ENCODE measurements around the gene DCLK2.

DCLK2 gene

DNA sequence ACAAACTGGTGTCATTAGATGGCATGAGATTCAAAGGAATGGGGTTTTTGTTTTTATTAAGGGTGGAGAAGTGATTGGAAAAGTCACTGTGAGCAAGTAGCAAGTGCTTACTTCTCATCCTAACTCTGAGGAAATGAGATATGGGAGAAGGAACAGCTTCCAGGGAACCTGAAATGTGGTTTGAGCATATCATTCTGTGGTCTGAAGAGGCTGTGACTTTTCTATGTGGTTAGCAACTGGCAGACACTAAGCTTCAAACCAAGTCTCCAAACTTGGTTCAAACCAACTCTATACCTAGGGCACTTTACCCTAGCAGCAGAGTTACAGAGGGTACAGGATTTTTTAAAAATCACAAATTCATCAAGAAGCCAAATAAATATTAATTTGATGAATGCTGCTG is 58.2 kb downstream of the DCLK2 start:
- no peaks in the 10 kb centered on the region for H3K9me3 ChIP-seq (ENCODE audit: control insufficient read depth, insufficient read depth, low read depth, low read length)
- H3K36me3 ChIP-seq (ENCODE audit: control insufficient read depth in 2 of 2, insufficient read depth in 1 of 2, low read length in 2 of 2): no peaks in the 10 kb centered on the region
- H3K27ac ChIP-seq (ENCODE audit: extremely low read depth, low read depth, low read length): no peak overlapping the region
- H3K4me1 ChIP-seq (ENCODE audit: control insufficient read depth, insufficient read depth, low read length): no peaks in the 10 kb centered on the region; the same call in 1 of the 2 replicates
- CTCF ChIA-PET: interaction anchor here (0.5 to 1.4 kb wide), 2 partner anchors 9 to 626 kb away, joined by 3 to 4 read pairs; no protein-coding TSS in a partner anchor
- TF ChIP-seq YY2 (tag by site-specific recombination; IDR thresholded peaks at IDR 0.05) (no peak), ZNF621 (tag by site-specific recombination; IDR thresholded peaks at IDR 0.05) (no peak), ZBTB8A (tag by site-specific recombination; IDR thresholded peaks at IDR 0.05) (no peak), ZNF571 (tag by site-specific recombination; IDR thresholded peaks at IDR 0.05) (no peak), OSR2 (tag by site-specific recombination; IDR thresholded peaks at IDR 0.05) (no peak), ZNF175 (tag by site-specific recombination; IDR thresholded peaks at IDR 0.05) (no peak)
- TF ChIP-seq, protein P1, sequence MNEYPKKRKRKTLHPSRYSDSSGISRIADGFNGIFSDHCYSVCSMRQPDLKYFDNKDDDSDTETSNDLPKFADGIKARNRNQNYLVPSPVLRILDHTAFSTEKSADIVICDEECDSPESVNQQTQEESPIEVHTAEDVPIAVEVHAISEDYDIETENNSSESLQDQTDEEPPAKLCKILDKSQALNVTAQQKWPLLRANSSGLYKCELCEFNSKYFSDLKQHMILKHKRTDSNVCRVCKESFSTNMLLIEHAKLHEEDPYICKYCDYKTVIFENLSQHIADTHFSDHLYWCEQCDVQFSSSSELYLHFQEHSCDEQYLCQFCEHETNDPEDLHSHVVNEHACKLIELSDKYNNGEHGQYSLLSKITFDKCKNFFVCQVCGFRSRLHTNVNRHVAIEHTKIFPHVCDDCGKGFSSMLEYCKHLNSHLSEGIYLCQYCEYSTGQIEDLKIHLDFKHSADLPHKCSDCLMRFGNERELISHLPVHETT (tag by site-specific recombination; IDR thresholded peaks at IDR 0.05): no peak
- H3K4me3 ChIP-seq (ENCODE audit: low read depth, low read length): no peak overlapping the region
- POLR2A ChIA-PET: no interaction called here

DNA sequence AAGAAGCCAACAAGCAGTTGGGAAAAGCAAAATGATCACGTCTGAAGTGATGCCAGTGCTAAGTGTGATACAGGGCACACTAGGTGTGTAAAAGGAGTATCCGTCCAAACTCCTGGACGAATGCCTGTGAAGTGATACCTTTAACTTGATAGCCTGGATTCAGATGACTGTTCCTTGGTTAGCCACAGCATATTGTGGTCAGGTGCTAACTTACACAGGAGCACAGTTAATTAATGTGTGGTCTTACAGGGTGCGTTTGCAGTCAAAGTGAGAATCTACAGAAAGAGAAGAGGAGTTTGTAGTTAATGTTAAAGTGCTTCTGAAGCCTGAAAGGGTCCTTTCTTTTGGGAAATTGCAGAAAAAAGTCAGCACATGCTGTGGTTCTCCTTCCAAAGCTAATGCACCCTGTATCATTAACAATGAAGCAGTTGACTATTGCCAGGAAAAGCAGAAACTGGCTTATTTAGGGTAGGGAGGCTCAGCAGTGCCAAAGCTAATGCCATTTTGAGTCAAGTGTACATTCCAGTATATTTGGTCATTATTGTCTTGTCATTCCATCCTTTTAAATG is 61.1 kb downstream of the DCLK2 start:
- Histone ChIP-seq H3K4me3 (ENCODE audit: low read depth, low read length) (no peak overlapping the region), H3K27ac (ENCODE audit: extremely low read depth, low read depth, low read length) (no peak overlapping the region), H3K9me3 (ENCODE audit: control insufficient read depth, insufficient read depth, low read depth, low read length) (no peaks in the 10 kb centered on the region), H3K4me1 (ENCODE audit: control insufficient read depth, insufficient read depth, low read length) (no peaks in the 10 kb centered on the region; the same call in 1 of the 2 replicates), H3K36me3 (ENCODE audit: control insufficient read depth in 2 of 2, insufficient read depth in 1 of 2, low read length in 2 of 2) (no peaks in the 10 kb centered on the region)
- TF ChIP-seq YY1 (tag by site-specific recombination; IDR thresholded peaks at IDR 0.05): no peak
- TF ChIP-seq ZXDB (tag by site-specific recombination; IDR thresholded peaks at IDR 0.05): no peak
- TF ChIP-seq ZNF776 (tag by site-specific recombination; IDR thresholded peaks at IDR 0.05; ENCODE audit: borderline replicate concordance): no peak
- TF ChIP-seq, protein P2, sequence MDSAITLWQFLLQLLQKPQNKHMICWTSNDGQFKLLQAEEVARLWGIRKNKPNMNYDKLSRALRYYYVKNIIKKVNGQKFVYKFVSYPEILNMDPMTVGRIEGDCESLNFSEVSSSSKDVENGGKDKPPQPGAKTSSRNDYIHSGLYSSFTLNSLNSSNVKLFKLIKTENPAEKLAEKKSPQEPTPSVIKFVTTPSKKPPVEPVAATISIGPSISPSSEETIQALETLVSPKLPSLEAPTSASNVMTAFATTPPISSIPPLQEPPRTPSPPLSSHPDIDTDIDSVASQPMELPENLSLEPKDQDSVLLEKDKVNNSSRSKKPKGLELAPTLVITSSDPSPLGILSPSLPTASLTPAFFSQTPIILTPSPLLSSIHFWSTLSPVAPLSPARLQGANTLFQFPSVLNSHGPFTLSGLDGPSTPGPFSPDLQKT (IDR thresholded peaks at IDR 0.05; ENCODE audit: borderline replicate concordance, low read depth, low read length): no peak
- TF ChIP-seq ZNF311 (tag by site-specific recombination; IDR thresholded peaks at IDR 0.05; ENCODE audit: borderline replicate concordance): no peak
- no peak for TF ChIP-seq SP2 (tag by site-specific recombination; IDR thresholded peaks at IDR 0.05)
- POLR2A ChIA-PET: no interaction called here
- CTCF ChIA-PET: no interaction called here

DNA sequence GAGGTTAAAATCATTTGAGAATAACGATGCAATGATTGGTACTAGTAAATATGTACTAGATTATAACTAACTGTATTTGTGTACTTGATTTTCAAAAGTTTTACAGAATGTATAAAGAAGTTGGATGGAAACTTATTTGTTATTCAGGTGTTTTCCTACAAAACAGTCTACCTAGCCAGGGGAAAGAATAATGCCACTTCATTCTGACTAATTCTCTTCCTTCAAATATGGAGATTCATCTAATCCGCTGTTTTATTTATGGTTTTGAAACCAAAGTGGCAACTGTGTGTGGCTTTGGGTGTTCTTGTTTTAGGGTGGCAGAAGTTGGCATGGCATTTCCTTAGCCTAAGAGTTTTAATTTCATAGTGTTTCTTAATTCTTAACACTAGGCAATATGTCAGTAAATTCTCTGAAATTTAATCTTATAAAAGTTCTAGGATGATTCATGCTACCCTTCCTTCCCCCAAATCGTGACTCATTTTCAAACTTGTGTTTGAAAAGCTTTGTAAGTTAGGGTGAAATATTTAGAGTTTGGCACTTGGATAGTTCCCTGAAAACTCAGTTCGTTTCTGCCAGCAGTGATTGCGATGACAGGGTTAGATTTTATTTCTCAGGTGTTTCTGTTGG is 62.6 kb downstream of the DCLK2 start:
- Histone ChIP-seq H3K9me3 (ENCODE audit: control insufficient read depth, insufficient read depth, low read depth, low read length) (no peaks in the 10 kb centered on the region), H3K36me3 (ENCODE audit: control insufficient read depth in 2 of 2, insufficient read depth in 1 of 2, low read length in 2 of 2) (no peaks in the 10 kb centered on the region), H3K27ac (ENCODE audit: extremely low read depth, low read depth, low read length) (no peak overlapping the region), H3K4me1 (ENCODE audit: control insufficient read depth, insufficient read depth, low read length) (no peaks in the 10 kb centered on the region), H3K4me3 (ENCODE audit: low read depth, low read length) (no peak overlapping the region)
- ChIA-PET CTCF (no interaction called here), POLR2A (no interaction called here)
- TF ChIP-seq ZNF335 (tag by site-specific recombination; conservative IDR thresholded peaks at IDR 0.05): no peak
- no peak for TF ChIP-seq ZNF169 (tag by site-specific recombination; IDR thresholded peaks at IDR 0.05)
- TF ChIP-seq ZNF777 (tag by site-specific recombination; IDR thresholded peaks at IDR 0.05; ENCODE audit: borderline replicate concordance): no peak
- TF ChIP-seq HOXA7 (CRISPR knock-in tag; IDR thresholded peaks at IDR 0.05; ENCODE audit: borderline replicate concordance): no peak
- TF ChIP-seq ZNF423 (tag by site-specific recombination; IDR thresholded peaks at IDR 0.05): no peak
- TF ChIP-seq, protein P2 (IDR thresholded peaks at IDR 0.05; ENCODE audit: borderline replicate concordance, low read depth, low read length): no peak
- TF ChIP-seq, protein P3, sequence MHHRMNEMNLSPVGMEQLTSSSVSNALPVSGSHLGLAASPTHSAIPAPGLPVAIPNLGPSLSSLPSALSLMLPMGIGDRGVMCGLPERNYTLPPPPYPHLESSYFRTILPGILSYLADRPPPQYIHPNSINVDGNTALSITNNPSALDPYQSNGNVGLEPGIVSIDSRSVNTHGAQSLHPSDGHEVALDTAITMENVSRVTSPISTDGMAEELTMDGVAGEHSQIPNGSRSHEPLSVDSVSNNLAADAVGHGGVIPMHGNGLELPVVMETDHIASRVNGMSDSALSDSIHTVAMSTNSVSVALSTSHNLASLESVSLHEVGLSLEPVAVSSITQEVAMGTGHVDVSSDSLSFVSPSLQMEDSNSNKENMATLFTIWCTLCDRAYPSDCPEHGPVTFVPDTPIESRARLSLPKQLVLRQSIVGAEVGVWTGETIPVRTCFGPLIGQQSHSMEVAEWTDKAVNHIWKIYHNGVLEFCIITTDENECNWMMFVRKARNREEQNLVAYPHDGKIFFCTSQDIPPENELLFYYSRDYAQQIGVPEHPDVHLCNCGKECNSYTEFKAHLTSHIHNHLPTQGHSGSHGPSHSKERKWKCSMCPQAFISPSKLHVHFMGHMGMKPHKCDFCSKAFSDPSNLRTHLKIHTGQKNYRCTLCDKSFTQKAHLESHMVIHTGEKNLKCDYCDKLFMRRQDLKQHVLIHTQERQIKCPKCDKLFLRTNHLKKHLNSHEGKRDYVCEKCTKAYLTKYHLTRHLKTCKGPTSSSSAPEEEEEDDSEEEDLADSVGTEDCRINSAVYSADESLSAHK (tag by site-specific recombination; IDR thresholded peaks at IDR 0.05): no peak
- no peak for TF ChIP-seq TCF7L2 (IDR thresholded peaks at IDR 0.05; ENCODE audit: borderline replicate concordance, low read depth, low read length)
- TF ChIP-seq ZNF600 (tag by site-specific recombination; IDR thresholded peaks at IDR 0.05): no peak
- TF ChIP-seq ZBTB1 (tag by site-specific recombination; IDR thresholded peaks at IDR 0.05): no peak
- TF ChIP-seq, protein P4, sequence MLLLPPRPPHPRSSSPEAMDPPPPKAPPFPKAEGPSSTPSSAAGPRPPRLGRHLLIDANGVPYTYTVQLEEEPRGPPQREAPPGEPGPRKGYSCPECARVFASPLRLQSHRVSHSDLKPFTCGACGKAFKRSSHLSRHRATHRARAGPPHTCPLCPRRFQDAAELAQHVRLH (tag by site-specific recombination; IDR thresholded peaks at IDR 0.05): no peak
- TF ChIP-seq, protein P5, sequence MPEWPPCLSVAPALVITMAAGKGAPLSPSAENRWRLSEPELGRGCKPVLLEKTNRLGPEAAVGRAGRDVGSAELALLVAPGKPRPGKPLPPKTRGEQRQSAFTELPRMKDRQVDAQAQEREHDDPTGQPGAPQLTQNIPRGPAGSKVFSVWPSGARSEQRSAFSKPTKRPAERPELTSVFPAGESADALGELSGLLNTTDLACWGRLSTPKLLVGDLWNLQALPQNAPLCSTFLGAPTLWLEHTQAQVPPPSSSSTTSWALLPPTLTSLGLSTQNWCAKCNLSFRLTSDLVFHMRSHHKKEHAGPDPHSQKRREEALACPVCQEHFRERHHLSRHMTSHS (tag by site-specific recombination; IDR thresholded peaks at IDR 0.05): no peak
